Measurements from ENCODE around the gene EIF3B. TPM values are rescaled to one million over a fixed set of nuclear protein-coding genes. Genes with fewer than 3 reads are reported as not detected.

Gene EIF3B
- polyA plus RNA-seq, 3 donors = 153 to 173 (median 163) TPM

DNA sequence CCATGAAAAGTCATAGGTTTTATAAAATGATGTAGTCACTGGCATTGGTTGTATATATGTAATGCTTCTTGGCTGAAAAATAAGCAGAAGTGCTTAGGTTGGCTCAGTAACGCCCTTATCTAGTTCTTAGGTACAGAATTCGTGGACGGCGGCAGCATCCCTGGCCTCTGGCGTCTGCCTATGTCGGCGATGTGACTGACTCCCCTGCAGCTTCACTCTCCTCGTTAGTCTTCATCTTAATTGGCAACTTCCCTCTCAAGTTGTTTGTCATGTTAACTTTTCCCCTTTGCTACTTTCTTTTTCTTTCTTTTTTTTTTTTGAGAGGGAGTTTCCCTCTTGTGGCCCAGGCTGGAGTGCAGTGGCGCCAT is 67.3 kb downstream of the EIF3B start:
- no peak for DNase-seq (ENCODE audit: low read depth in 3 of 3, low spot score in 2 of 3)

- DNase-seq (ENCODE audit: low read depth in 3 of 3, low spot score in 2 of 3) = no peak
These were observed 71.1 kb downstream of the EIF3B start for GRCh38 chr7:2425749-2426148.

Other genes starting within 250 kb of the EIF3B start
- gene MAD1L1, start 121.9 kb upstream of the EIF3B start, polyA plus RNA-seq (ENCODE audit: insufficient read length in 3 of 3) = 10 to 100 TPM; 22.9 to 26.0 (median 25.1) TPM
- 10 to 100 TPM; 36.9 to 41.3 (median 40.2) TPM for gene MRM2, start 112.6 kb upstream of the EIF3B start, polyA plus RNA-seq (ENCODE audit: insufficient read length in 3 of 3)
- 10 to 100 TPM; 18.9 to 19.8 (median 19.0) TPM for gene NUDT1, start 112.6 kb upstream of the EIF3B start, polyA plus RNA-seq (ENCODE audit: insufficient read length in 3 of 3)
- gene SNX8, start 40.4 kb upstream of the EIF3B start, polyA plus RNA-seq (ENCODE audit: insufficient read length in 3 of 3) = 10 to 100 TPM; 37.1 to 44.0 (median 37.6) TPM
- 1 to 10 TPM; 6.8 to 9.8 (median 8.5) TPM for gene CHST12, start 48.8 kb downstream of the EIF3B start, polyA plus RNA-seq (ENCODE audit: insufficient read length in 3 of 3)
- not detected for gene GRIFIN, start 121.6 kb downstream of the EIF3B start, polyA plus RNA-seq (ENCODE audit: insufficient read length in 3 of 3)
- gene LFNG, start 164.9 kb downstream of the EIF3B start, polyA plus RNA-seq (ENCODE audit: insufficient read length in 3 of 3) = 10 to 100 TPM; 25.3 to 31.0 (median 30.7) TPM
- 10 to 100 TPM; 18.7 to 22.9 (median 20.3) TPM for gene BRAT1, start 200.7 kb downstream of the EIF3B start, polyA plus RNA-seq (ENCODE audit: insufficient read length in 3 of 3)
- 10 to 100 TPM; 19.2 to 21.2 (median 21.2) TPM for gene IQCE, start 204.2 kb downstream of the EIF3B start, polyA plus RNA-seq (ENCODE audit: insufficient read length in 3 of 3)